GM12865 (cell line): ENCODE results near the gene PDGFA.

ENCODE experiments used
- DNase-seq: peaks from one replicate; pipeline ENCODE4 v3.0.0; 2010; ENCODE audit warnings: low read depth
- H3K4me3 ChIP-seq: 2 replicates; pipeline ENCODE4 v1.5.1; 2011; ENCODE audit warnings: mild to moderate bottlenecking, low read depth, low read length, control low read depth
- TF ChIP-seq, protein P1 (sequence below): IDR thresholded peaks from 2 replicates; pipeline ENCODE4 v1.5.1; 2011; ENCODE audit warnings: low read length, control low read depth, low read depth, inconsistent platforms; ENCODE audit not compliant: insufficient read depth; ENCODE audit errors: missing control alignments

Gene PDGFA

DNA sequence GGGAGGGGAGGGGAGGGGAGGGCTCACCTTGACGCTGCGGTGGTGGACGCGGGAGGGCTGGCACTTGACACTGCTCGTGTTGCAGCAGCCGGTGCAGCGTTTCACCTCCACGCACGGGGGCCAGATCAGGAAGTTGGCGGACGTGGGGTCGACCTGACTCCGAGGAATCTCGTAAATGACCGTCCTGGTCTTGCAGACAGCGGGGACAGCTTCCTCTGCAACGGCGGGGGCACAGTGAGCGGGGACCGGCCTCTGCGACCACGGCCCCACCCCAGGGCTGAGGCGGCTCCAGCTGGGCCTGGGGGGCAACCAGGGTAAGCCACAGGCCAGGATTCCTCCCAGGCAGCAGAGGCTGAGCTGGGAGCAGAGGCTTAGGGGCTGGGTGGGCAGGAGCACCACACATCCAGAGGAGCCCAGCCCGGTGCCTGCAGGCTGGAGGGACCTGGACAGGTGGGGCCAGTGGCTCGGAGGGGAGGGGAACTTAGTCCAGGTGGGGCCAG, 8.8 kb downstream of the PDGFA start:
- TF ChIP-seq, protein P1, sequence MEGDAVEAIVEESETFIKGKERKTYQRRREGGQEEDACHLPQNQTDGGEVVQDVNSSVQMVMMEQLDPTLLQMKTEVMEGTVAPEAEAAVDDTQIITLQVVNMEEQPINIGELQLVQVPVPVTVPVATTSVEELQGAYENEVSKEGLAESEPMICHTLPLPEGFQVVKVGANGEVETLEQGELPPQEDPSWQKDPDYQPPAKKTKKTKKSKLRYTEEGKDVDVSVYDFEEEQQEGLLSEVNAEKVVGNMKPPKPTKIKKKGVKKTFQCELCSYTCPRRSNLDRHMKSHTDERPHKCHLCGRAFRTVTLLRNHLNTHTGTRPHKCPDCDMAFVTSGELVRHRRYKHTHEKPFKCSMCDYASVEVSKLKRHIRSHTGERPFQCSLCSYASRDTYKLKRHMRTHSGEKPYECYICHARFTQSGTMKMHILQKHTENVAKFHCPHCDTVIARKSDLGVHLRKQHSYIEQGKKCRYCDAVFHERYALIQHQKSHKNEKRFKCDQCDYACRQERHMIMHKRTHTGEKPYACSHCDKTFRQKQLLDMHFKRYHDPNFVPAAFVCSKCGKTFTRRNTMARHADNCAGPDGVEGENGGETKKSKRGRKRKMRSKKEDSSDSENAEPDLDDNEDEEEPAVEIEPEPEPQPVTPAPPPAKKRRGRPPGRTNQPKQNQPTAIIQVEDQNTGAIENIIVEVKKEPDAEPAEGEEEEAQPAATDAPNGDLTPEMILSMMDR = no peak
- H3K4me3 ChIP-seq = no peak overlapping the region
- DNase-seq = no peak

DNA sequence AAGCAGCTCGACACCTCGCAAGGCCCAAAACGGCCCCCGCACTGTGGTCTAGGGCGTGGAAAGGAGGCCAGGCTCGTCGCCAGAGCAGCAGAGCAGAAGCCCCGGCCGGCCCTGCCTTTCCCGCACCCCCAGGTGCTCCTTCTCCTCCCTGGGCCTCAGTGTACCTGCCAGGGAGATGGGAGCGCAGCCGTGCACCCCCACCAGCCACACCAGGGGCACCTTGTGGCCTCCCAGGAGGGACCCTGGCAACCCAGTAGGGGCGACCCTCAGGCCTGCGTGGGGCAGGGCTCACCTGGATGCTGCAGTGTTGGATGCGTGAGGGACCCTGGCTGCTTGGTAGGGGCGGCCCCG, 9.5 kb downstream of the PDGFA start:
- H3K4me3 ChIP-seq = no peak overlapping the region
- no peak for DNase-seq
- TF ChIP-seq, protein P1 = no peak

DNA sequence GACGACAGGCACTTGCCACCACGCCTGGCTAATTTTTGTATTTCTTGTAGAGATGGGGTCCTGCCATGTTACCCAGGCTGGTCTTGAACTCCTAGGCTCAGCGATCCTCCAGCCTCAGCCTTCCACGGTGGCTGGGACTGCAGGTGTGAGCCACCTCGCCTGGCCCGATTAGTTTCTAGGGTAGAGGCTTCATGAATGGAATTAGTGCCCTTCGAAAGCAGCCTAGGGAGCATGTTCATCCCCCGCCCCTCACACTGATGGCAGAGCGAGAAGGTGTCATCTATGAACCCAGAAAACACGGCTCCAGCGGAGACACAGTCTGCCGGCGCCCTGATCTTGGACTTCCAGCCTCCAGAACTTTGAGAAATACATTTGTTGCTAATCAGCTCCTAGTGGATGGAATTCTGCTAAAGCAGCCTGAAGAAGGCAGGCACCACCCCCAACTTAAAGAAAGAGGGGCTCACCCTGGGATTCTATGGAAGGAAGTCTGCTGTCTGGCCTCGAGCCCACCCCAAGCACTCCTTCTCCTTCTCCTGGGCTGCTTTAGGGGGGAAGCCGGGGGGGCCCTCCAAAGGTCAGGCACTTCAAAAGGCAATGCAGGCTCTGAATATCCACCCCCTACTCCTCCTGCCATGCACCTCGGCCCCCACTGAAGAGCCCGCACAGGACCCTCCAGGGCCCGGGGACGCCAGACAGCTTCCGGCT, 10.1 kb downstream of the PDGFA start:
- TF ChIP-seq, protein P1 = no peak
- no peak for DNase-seq
- H3K4me3 ChIP-seq = no peak overlapping the region

DNA sequence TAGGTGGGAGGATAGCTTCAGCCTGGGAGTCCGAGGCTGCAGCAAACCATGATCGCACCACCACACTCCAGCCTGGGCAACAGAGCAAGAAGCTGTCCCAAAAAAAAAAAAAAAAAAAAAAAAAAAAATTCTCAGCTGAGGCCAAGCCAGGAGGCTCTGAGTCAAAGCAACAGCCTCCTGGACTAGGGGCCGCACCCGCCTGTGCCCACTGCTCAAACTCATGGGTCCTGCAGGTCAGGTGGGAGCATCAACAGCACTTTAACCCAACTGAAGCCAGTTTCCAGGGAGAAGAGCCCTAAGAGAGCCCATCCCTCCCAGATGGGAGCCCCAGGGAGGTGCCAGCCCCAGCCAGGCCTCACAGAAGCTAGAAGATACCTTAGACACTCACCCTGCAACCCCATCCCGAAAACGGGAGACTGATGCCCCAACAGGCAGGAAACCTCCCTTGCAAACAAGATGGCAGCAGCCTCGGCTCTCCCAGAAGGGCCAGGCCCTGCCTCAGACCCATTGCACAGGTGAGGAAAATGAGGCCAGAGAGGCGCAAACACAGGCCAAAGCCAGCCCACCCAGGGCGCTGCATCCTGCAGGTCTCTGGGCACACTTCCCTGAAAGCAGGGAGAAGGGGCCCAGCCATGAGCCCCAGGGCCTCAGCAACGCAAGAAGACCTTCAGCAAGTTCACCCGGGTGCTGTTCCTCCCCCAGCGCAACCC, 11.0 kb downstream of the PDGFA start:
- TF ChIP-seq, protein P1 = no peak
- no peak overlapping the region for H3K4me3 ChIP-seq
- DNase-seq = no peak

DNA sequence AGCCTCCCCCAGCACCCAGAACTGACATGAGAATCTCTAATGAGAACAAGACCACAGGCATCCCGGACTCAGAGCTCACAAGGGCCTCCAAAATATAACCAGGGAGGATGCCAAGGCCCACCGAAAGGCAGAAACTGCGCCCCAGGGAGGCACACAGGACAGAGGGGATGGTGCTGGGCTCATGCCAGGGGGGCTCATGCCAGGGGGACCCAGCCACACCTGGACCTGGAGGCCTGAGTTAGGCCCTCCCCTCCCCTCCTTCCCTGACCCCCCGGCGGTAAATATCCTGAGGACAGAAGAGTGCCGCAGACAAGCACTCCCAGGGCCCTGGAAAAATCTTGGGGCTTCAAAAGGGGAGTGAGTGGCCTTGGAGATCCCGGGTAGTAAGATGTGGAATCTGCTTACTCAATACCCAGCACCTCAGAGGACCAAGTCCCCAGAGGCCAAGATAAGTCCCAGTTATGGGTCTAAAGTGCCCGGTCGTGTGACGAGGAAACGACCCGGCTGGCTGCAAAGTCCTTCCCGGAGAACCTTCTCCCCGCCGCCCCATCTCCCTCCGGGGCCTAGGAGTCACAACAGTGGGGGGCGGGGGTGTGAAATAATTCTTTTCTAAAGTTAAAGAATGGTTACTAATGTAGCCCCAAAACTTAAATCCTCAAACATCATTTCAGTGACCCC, 11.9 kb downstream of the PDGFA start:
- TF ChIP-seq, protein P1 = no peak
- no peak for DNase-seq
- no peak overlapping the region for H3K4me3 ChIP-seq

DNA sequence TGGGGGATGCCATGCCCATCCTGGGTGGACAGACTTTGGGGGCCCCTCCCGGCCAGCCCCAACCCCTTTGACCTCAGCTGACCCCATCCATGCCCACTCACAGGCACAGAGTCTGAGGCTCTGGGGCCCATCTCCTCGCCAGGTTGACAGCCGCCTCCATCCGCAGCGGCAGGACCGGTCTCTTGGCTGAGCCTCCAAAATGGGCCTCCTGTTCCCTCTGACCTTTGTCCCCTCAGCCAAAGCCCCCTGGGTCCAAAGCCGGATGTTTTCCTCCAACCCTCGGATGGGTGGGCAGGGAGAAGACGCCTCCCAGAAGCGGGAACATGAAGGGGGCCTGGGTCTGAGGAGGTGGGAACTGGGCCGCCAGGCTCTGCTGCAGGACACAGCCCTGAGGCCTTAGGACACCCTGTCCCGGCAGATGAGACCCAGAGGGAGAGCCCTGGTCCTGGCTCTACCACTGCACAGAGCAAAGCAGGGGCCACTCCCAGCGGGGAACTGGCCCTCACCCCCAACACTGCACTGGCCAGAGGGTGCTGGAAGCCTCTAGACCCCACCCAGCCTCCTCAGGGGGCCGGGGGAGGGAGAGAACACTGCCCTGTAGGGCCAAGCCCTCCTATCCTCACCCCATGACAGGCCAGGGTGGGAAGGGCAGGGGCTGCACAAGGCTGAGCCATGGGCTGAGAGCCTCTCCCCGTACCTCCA, 12.6 kb downstream of the PDGFA start:
- TF ChIP-seq, protein P1 = no peak
- no peak for DNase-seq
- H3K4me3 ChIP-seq = no peak overlapping the region
